HFF-Myc (cell line): Measurements from ENCODE around the gene FLYWCH1.
"Not testable (repeated sequence)": the region's sequence is repeated elsewhere in the genome, so short reads cannot be mapped to it uniquely, and the experiment has no call there.

Source experiments
- DNase-seq: peaks from one replicate; pipeline ENCODE4 v3.0.0-alpha.2; 2011; ENCODE audit warnings: low read depth; ENCODE audit errors: extremely low read depth
- H3K4me3 ChIP-seq: replicated peaks from 2 replicates; pipeline ENCODE4 v1.5.1; 2011; ENCODE audit warnings: low read depth, mild to moderate bottlenecking, control low read depth, low read length
- CTCF ChIP-seq: IDR thresholded peaks from 2 replicates; pipeline ENCODE4 v1.5.1; 2012; ENCODE audit warnings: mild to moderate bottlenecking, low read depth, low read length, control low read depth; ENCODE audit errors: missing control alignments

The FLYWCH1 gene

GRCh38 chr16:2905241-2905987 lies 6.3 kb upstream of the FLYWCH1 start:
- peak; percentile 99 for DNase-seq
- TF ChIP-seq CTCF = no peak
- H3K4me3 ChIP-seq = peak overlapping the region; percentile 82

DNA sequence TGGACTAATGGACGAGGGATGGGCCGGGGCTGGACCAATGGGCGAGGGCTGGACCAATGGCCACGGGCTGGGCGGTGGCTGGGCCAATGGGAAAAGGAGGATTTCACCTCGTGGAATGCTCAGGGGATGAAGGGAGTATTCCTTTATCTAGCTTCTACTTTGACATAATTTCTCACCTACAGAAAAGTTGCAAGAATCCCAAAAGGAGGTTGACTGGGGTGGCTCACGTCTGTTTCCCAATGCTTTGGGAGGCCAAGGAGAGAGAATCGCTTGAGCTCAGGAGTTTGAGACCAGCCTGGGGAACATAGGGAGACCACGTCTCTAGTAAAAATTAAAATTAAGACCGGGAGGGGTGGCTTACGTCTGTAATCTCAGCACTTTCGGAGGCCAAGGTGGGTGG lies 5.7 kb upstream of the FLYWCH1 start:
- TF ChIP-seq CTCF = no peak
- DNase-seq = no peak
- H3K4me3 ChIP-seq = no peak overlapping the region

DNA sequence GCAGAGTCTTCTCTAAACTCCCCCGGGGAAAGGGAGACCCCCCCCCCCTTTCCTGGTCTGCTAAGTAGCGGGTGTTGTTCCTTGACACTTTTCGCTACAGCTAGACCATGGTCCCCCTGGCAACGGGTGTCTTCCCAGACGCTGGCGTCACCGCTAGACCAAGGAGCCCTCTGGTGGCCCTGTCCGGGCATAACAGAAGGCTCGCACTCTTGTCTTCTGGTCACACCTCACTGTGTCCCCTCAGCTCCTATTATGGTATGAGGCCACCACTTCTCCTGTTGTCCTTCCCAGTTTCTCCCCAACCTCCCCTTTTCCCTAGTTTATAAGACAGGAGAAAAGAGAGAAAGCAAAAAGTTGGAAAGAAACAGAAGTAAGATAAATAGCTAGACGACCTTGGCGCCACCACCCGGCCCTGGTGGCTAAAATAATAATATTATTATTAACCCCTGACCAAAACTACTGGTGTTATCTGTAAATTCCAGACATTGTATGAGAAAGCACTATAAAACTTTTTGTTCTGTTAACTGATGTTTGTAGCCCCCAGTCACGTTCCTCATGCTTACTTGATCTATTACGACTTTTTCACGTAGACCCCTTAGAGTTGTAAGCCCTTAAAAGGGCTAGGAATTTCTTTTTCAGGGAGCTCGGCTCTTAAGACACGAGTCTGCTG lies 4.5 kb upstream of the FLYWCH1 start:
- peak; percentile 34 for TF ChIP-seq CTCF
- H3K4me3 ChIP-seq, DNase-seq: not testable (repeated sequence)

- no peak for TF ChIP-seq CTCF
- no peak for DNase-seq
- H3K4me3 ChIP-seq = no peak overlapping the region
These were observed 1.2 kb upstream of the FLYWCH1 start for GRCh38 chr16:2910441-2910969.

DNA sequence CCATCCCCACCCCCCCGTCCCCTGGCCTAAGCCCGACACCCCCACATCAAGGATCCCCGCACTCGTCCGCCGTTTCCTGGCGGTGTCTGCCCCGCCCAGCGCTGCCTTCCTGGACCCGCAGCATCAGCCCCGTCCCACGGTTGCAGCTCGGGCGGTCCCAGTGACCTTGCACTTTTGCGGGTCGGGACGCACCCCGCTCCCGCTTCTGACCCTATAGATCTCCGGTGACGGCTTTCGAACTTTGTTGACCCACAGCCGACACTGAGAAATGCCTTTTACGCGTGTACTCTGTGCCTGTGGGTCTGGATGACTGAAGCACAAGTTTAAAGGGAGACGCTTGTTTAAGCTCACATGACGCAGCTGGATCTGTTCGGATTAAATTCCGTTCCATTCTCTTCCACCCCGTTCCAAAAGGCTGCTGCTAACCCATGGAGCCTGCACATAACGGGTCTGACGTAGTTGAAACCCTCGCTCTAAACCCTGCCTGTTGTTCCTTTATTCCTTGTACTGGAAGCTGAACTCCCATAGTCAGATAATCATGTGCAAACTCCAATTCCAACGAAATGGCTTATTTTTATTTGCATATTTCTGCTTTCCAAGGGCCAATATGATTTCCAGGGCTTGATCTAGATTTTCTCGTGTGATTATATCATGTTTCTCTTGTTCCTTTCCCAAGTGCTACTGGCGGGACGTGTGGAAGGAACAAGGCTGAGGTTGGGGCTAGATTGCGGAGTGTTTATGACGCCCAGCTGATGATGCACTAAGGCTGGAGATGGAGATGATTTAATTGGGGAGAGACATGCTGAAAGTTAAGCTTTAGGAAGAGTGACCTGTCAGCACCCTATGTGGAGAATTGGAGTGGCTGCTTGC lies 834 bp downstream of the FLYWCH1 start:
- no peak for TF ChIP-seq CTCF
- no peak for DNase-seq
- H3K4me3 ChIP-seq = peak overlapping the region; percentile 87

DNA sequence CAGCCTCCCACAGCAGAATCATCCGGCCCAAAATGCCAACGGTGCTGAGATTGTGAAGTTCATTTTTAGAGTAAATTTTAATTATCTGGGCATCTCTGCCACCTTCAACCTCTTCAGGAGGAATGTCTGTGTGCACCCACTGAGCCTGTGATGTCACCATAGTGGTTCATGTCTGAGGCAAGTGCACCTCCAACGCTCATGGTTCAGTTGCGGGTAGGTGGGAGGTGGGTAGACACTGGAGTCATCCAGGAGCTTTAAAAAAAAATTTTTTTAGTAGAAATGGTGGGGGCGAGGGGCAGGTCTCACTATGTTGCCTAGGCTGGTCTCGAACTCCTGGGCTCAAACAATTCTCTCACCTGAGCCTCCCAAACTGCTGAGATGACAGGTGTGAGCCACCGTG lies 1.9 kb downstream of the FLYWCH1 start:
- DNase-seq = no peak
- no peak overlapping the region for H3K4me3 ChIP-seq
- TF ChIP-seq CTCF = no peak
